RWPE1 (cell line): ENCODE data around the gene PRAMEF33.
A peak's percentile ranks its signal among the peaks of the same experiment; 100 is the strongest.
"Not testable (repeated sequence)": the region's sequence is repeated elsewhere in the genome, so short reads cannot be mapped to it uniquely, and the experiment has no call there.

Experiments
- CTCF ChIA-PET: fragments of 350-600 bp; sonication (Branson Sonifier 250); formaldehyde crosslinking; extraction: SDS; loops from one replicate; lab custom pipeline; 2021; lab: Yijun Ruan, JAX
- POLR2A ChIA-PET: fragments of 400-600 bp; formaldehyde crosslinking; extraction: SDS; loops from one replicate; lab custom pipeline; 2020; ENCODE audit warnings: antibody characterized with exemption; ENCODE audit not compliant: low non-redundant PET; lab: Yijun Ruan, JAX
- DNase-seq: peaks from one replicate; pipeline ENCODE4 v3.0.0; 2012; ENCODE audit warnings: low spot score
- H3K27ac ChIP-seq: fragments of 450-650 bp; 2 replicates; pipeline ENCODE4 v1.5.1; 2017
- CTCF ChIP-seq: fragments of 450-650 bp; conservative IDR thresholded peaks from 2 replicates; pipeline ENCODE4 v1.5.1; 2017; ENCODE audit warnings: low read depth, mild to moderate bottlenecking

The PRAMEF33 gene

GRCh38 chr1:13356774-13357173 lies 53.4 kb downstream of the PRAMEF33 start:
- POLR2A ChIA-PET, H3K27ac ChIP-seq, CTCF ChIA-PET: not testable (repeated sequence)
- TF ChIP-seq CTCF, result peak; percentile 49
- peak; percentile 5 for DNase-seq
